ENCODE results near the gene OR9A2.

GRCh38 chr7:142983825-142984224 is 43.1 kb downstream of the OR9A2 start:
- TF ChIP-seq CTCF (IDR thresholded peaks at IDR 0.05; ENCODE audit: insufficient read depth, low read depth, low read length) (no peak), EZH2 (IDR thresholded peaks at IDR 0.05; ENCODE audit: insufficient read depth, low read length) (no peak)
